ENCODE results near the gene KLK15.

The KLK15 gene

GRCh38 chr19:50861010-50861409, 27.6 kb upstream of the KLK15 start:
- no peak for TF ChIP-seq CTCF (IDR thresholded peaks at IDR 0.05; ENCODE audit: borderline replicate concordance, control extremely low read depth, extremely low read depth, insufficient read depth, missing control alignments)
- in situ Hi-C loops (cut with MboI; ENCODE audit: low sequenced_read_pairs, unreplicated experiment): no loop called here
- no peak for DNase-seq (ENCODE audit: low spot score)

- no peak for TF ChIP-seq CTCF (IDR thresholded peaks at IDR 0.05; ENCODE audit: borderline replicate concordance, control extremely low read depth, extremely low read depth, insufficient read depth, missing control alignments)
- no peak for DNase-seq (ENCODE audit: low spot score)
- in situ Hi-C loops (cut with MboI; ENCODE audit: low sequenced_read_pairs, unreplicated experiment): no loop called here
Measured at GRCh38 chr19:50859849-50860248, 26.5 kb upstream of the KLK15 start.

GRCh38 chr19:50858886-50859285, 25.5 kb upstream of the KLK15 start:
- in situ Hi-C loops (cut with MboI; ENCODE audit: low sequenced_read_pairs, unreplicated experiment): no loop called here
- DNase-seq (ENCODE audit: low spot score): no peak
- no peak for TF ChIP-seq CTCF (IDR thresholded peaks at IDR 0.05; ENCODE audit: borderline replicate concordance, control extremely low read depth, extremely low read depth, insufficient read depth, missing control alignments)

- in situ Hi-C loops (cut with MboI; ENCODE audit: low sequenced_read_pairs, unreplicated experiment): no loop called here
- no peak for TF ChIP-seq CTCF (IDR thresholded peaks at IDR 0.05; ENCODE audit: borderline replicate concordance, control extremely low read depth, extremely low read depth, insufficient read depth, missing control alignments)
- DNase-seq (ENCODE audit: low spot score): no peak
Measured at GRCh38 chr19:50857366-50857765, 24.0 kb upstream of the KLK15 start.

- in situ Hi-C loops (cut with MboI; ENCODE audit: low sequenced_read_pairs, unreplicated experiment): no loop called here
- no peak for DNase-seq (ENCODE audit: low spot score)
- TF ChIP-seq CTCF (IDR thresholded peaks at IDR 0.05; ENCODE audit: borderline replicate concordance, control extremely low read depth, extremely low read depth, insufficient read depth, missing control alignments): no peak
Measured at GRCh38 chr19:50854636-50855410, 21.4 kb upstream of the KLK15 start, which contains the start of gene KLK3. Gene KLK3 (plus strand): TSS chr19:50854915. CDS start chr19:50854956, 41 bp downstream.

GRCh38 chr19:50851620-50852019, 18.2 kb upstream of the KLK15 start:
- TF ChIP-seq CTCF (IDR thresholded peaks at IDR 0.05; ENCODE audit: borderline replicate concordance, control extremely low read depth, extremely low read depth, insufficient read depth, missing control alignments): no peak
- DNase-seq (ENCODE audit: low spot score): no peak

More at GRCh38 chr19:50851620-50852019, 18.2 kb upstream of the KLK15 start:
- in situ Hi-C loops (cut with MboI; ENCODE audit: low sequenced_read_pairs, unreplicated experiment): no loop called here
